22Rv1 (cell line): Measurements from ENCODE around the gene ACSM2B.

Experiments used
- ZFX ChIP-seq: fragments of 450-650 bp; IDR thresholded peaks from 2 replicates; pipeline ENCODE4 v1.6.1; 2017; ENCODE audit warnings: antibody characterized with exemption, borderline replicate concordance
- TF ChIP-seq, protein P1 (sequence below): fragments of 450-650 bp; IDR thresholded peaks from 2 replicates; pipeline ENCODE4 v1.5.1; 2017; ENCODE audit warnings: mild to moderate bottlenecking

- TF ChIP-seq, protein P1, sequence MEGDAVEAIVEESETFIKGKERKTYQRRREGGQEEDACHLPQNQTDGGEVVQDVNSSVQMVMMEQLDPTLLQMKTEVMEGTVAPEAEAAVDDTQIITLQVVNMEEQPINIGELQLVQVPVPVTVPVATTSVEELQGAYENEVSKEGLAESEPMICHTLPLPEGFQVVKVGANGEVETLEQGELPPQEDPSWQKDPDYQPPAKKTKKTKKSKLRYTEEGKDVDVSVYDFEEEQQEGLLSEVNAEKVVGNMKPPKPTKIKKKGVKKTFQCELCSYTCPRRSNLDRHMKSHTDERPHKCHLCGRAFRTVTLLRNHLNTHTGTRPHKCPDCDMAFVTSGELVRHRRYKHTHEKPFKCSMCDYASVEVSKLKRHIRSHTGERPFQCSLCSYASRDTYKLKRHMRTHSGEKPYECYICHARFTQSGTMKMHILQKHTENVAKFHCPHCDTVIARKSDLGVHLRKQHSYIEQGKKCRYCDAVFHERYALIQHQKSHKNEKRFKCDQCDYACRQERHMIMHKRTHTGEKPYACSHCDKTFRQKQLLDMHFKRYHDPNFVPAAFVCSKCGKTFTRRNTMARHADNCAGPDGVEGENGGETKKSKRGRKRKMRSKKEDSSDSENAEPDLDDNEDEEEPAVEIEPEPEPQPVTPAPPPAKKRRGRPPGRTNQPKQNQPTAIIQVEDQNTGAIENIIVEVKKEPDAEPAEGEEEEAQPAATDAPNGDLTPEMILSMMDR, result no peak
- TF ChIP-seq ZFX, result no peak
Measured at GRCh38 chr16:20611350-20611902, 35.3 kb upstream of the ACSM2B start.
